Gastroesophageal sphincter (tissue), 4 donors: Measurements from ENCODE around the gene FKBP10. TPM values are rescaled to one million over a fixed set of nuclear protein-coding genes. Genes with fewer than 3 reads are reported as not detected.
A peak's percentile ranks its signal among the peaks of the same experiment; 100 is the strongest.
"Not testable (repeated sequence)": the region's sequence is repeated elsewhere in the genome, so short reads cannot be mapped to it uniquely, and the experiment has no call there.

Experiments used
- ATAC-seq: fragments of 150-250 bp; one replicate; pipeline ENCODE4 v1.9.1; 2016; ENCODE audit warnings: mild to moderate bottlenecking, moderate library complexity
- H3K27ac ChIP-seq, 4 donors: fragments of 200-600 bp; sonication (generic) in 3 of 4; 1 replicate in 3 of 4; 2 replicates in 1 of 4; pipeline ENCODE4 v1.5.1; 2016 to 2019
- H3K27me3 ChIP-seq: fragments of 200-600 bp; sonication (generic); one replicate; pipeline ENCODE4 v1.5.1; 2019
- H3K36me3 ChIP-seq, 2 donors: fragments of 200-600 bp; sonication (generic); one replicate each; pipeline ENCODE4 v1.5.1; 2019; ENCODE audit warnings: control low read depth in 1 of 2
- H3K4me1 ChIP-seq, 3 donors: fragments of 200-600 bp; sonication (generic); 1 replicate in 2 of 3; 2 replicates in 1 of 3; pipeline ENCODE4 v1.5.1; 2016 to 2019; ENCODE audit warnings: control low read depth in 2 of 3
- H3K4me3 ChIP-seq, 2 donors: fragments of 200-600 bp; sonication (generic); one replicate each; pipeline ENCODE4 v1.5.1; 2019; ENCODE audit warnings: mild to moderate bottlenecking in 1 of 2, moderate library complexity in 1 of 2
- H3K9me3 ChIP-seq, 3 donors: fragments of 200-600 bp; sonication (generic); one replicate each; pipeline ENCODE4 v1.5.1; 2017 to 2019; ENCODE audit warnings: control low read depth in 2 of 3
- EP300 ChIP-seq: sonication (generic); formaldehyde crosslinking; IDR thresholded peaks from one replicate; pipeline ENCODE4 v1.6.1; 2017; ENCODE audit warnings: antibody characterized with exemption, mild to moderate bottlenecking
- POLR2A ChIP-seq, 2 donors: fragments of 450-650 bp; IDR thresholded peaks; one replicate each; pipeline ENCODE4 v1.6.1; 2017; ENCODE audit warnings: antibody characterized with exemption in 2 of 2, mild to moderate bottlenecking in 2 of 2, moderate library complexity in 1 of 2
- POLR2AphosphoS5 ChIP-seq: sonication (generic); formaldehyde crosslinking; IDR thresholded peaks from one replicate; pipeline ENCODE4 v1.6.1; 2017; ENCODE audit warnings: antibody characterized with exemption
- WGBS, 2 donors: methylation state at CpG; one replicate each; pipeline ENCODE4 v1.1.5; 2018; ENCODE audit warnings: low coverage in 1 of 2; 5-methylcytosine and 5-hydroxymethylcytosine counted together
- total RNA-seq, 4 donors: library from RNA; depleted of rRNA; stranded (reverse); fragments of >200 nt; gene quantifications; one replicate each; pipeline ENCODE4 v1.1.0, GENCODE V29; 2016
- TF ChIP-seq, protein P1 (sequence below), 4 experiments: fragments of 200-600 bp in 2 of 4; fragments of 450-650 bp in 2 of 4; sonication (generic) in 1 of 4; IDR thresholded peaks; one replicate each; pipeline ENCODE4 v1.5.1; 2017 to 2019; ENCODE audit warnings: antibody characterized with exemption in 4 of 4, mild to moderate bottlenecking in 2 of 4, moderate library complexity in 2 of 4

FKBP10 gene
- total RNA-seq, 4 donors from 2014 or later, result 33.7 to 43.2 (median 38.2) TPM

DNA sequence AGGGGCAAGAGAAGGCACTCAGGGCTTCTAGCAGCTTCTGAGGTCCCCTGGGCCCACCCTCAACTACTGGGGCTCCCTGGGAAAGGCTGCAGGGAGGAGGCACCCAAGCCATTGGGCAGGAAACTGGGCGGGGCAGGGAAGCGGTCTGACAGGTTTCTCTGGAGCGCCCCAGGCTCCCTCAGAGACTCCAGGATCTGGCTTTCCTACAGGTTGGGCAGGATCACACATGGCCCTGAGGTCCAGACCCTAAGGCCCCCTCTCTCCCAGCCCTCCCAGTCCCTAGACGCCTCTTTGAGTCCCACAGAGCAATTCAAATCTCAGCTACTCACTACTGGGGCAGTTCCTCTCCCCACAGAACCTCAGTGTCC lies 40.6 kb upstream of the FKBP10 start:
- peaks cover 10% of the 10 kb centered on the region for H3K27me3 ChIP-seq
- no peak for ATAC-seq
- peaks cover 0 to 45% of the 10 kb centered on the region in 2 donors for H3K36me3 ChIP-seq
- TF ChIP-seq POLR2AphosphoS5 (no peak), EP300 (no peak), POLR2A (IDR thresholded peaks at IDR 0.05) (no peak)
- TF ChIP-seq, protein P1, sequence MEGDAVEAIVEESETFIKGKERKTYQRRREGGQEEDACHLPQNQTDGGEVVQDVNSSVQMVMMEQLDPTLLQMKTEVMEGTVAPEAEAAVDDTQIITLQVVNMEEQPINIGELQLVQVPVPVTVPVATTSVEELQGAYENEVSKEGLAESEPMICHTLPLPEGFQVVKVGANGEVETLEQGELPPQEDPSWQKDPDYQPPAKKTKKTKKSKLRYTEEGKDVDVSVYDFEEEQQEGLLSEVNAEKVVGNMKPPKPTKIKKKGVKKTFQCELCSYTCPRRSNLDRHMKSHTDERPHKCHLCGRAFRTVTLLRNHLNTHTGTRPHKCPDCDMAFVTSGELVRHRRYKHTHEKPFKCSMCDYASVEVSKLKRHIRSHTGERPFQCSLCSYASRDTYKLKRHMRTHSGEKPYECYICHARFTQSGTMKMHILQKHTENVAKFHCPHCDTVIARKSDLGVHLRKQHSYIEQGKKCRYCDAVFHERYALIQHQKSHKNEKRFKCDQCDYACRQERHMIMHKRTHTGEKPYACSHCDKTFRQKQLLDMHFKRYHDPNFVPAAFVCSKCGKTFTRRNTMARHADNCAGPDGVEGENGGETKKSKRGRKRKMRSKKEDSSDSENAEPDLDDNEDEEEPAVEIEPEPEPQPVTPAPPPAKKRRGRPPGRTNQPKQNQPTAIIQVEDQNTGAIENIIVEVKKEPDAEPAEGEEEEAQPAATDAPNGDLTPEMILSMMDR (IDR thresholded peaks at IDR 0.05), result no peak
- no peak overlapping the region for H3K4me3 ChIP-seq
- WGBS, 2 donors, result 100% methylated on average over 1 of the region's 4 CpGs; no CpG with 5 or more reads in 1 of the 2 donors
- no peaks in the 10 kb centered on the region for H3K9me3 ChIP-seq
- H3K27ac ChIP-seq, result no peak overlapping the region
- H3K4me1 ChIP-seq, result peaks cover 0 to 54% (median 28%) of the 10 kb centered on the region in 3 donors

GRCh38 chr17:41772586-41773189 lies 40.1 kb upstream of the FKBP10 start:
- TF ChIP-seq POLR2A (IDR thresholded peaks at IDR 0.05), result no peak
- TF ChIP-seq POLR2AphosphoS5, result no peak
- peaks cover 0 to 40% of the 10 kb centered on the region in 2 donors for H3K36me3 ChIP-seq
- H3K4me3 ChIP-seq, result no peak overlapping the region
- peak overlapping the region in 1 of 4 donors; percentile 47 for H3K27ac ChIP-seq
- no peaks in the 10 kb centered on the region for H3K9me3 ChIP-seq
- peaks cover 10% of the 10 kb centered on the region for H3K27me3 ChIP-seq
- WGBS, 2 donors, result 83% methylated on average over 4 of the region's 19 CpGs; no CpG with 5 or more reads in 1 of the 2 donors
- H3K4me1 ChIP-seq, result peaks cover 0 to 59% (median 33%) of the 10 kb centered on the region in 3 donors
- no peak for ATAC-seq

GRCh38 chr17:41773190-41773588 lies 39.6 kb upstream of the FKBP10 start:
- Histone ChIP-seq H3K4me3 (no peak overlapping the region), H3K9me3 (no peaks in the 10 kb centered on the region), H3K27me3 (peaks cover 10% of the 10 kb centered on the region), H3K36me3 (peaks cover 0 to 35% of the 10 kb centered on the region in 2 donors), H3K4me1 (peaks cover 0 to 64% (median 38%) of the 10 kb centered on the region in 3 donors), H3K27ac (peak overlapping the region in 2 of 4 donors; percentile 6 to 47)
- no CpG with 5 or more reads among the region's 12 CpGs for WGBS, 2 donors
- ATAC-seq, result peak; percentile 57
- TF ChIP-seq EP300 (no peak), POLR2A (IDR thresholded peaks at IDR 0.05) (no peak), POLR2AphosphoS5 (no peak)
- TF ChIP-seq, protein P1 (IDR thresholded peaks at IDR 0.05), result no peak

- ATAC-seq, result no peak
- 100% methylated on average over 1 of the region's 8 CpGs for WGBS, 2 donors
- Histone ChIP-seq H3K9me3 (no peaks in the 10 kb centered on the region), H3K36me3 (peaks cover 0 to 29% of the 10 kb centered on the region in 2 donors), H3K27me3 (peaks cover 10% of the 10 kb centered on the region), H3K4me1 (peaks cover 0 to 69% (median 38%) of the 10 kb centered on the region in 3 donors), H3K27ac (peak overlapping the region in 2 of 4 donors; percentile 6 to 47), H3K4me3 (no peak overlapping the region)
- no peak for TF ChIP-seq POLR2AphosphoS5
Observed at GRCh38 chr17:41773731-41774193, 39.0 kb upstream of the FKBP10 start.

DNA sequence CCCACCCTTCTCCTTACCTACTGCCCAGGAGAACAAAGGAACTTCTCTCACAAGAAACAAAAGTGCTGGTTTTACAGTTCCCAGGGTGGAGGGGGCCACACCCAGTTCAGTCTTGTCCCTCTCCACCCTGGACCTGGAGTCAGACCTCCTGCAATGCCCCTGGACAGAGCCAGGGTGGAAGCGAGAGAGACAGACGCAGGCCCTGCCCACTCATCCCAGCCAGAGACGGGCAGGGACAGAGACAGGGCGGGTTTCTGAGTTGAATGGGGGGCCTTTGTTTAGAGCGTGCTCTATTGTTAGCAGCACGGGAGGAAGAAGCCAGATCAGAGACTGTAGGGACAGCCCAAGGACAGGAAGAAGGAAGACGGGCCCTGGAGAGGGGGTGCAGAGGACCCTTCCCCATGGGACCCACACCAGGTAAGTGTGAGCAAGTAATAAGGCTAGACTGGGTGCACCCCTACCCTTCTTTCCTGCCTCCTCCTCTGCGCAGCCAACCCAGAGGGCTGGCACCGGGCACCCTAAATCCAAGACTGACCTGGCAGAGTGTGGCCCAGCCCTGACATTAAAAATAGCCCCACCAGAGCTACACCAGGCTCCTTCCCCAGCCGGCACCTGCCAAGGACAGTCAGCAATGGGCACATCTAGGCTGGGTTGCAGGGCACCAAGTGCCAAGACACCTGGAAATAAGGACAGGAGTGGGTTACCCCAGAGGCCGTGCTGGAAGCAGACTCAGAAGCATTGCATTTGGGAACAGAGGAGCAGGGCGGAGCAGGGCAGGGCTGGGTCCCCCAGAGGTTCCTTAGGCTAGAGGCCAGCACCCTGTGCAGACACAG lies 37.2 kb upstream of the FKBP10 start:
- ATAC-seq, result no peak
- Histone ChIP-seq H3K36me3 (peaks cover 0 to 10% of the 10 kb centered on the region in 2 donors), H3K4me1 (peaks cover 0 to 69% (median 38%) of the 10 kb centered on the region in 3 donors), H3K27ac (peak overlapping the region in 3 of 4 donors; percentile 31 to 74 (median 41)), H3K4me3 (no peak overlapping the region), H3K9me3 (no peaks in the 10 kb centered on the region), H3K27me3 (peaks cover 10% of the 10 kb centered on the region)
- TF ChIP-seq, protein P1 (IDR thresholded peaks at IDR 0.05), result no peak
- TF ChIP-seq EP300 (no peak), POLR2A (IDR thresholded peaks at IDR 0.05) (no peak), POLR2AphosphoS5 (no peak)
- 79 to 81% methylated on average over 2 to 8 of the region's 12 CpGs for WGBS, 2 donors

GRCh38 chr17:41776262-41776900 lies 36.4 kb upstream of the FKBP10 start:
- not testable (repeated sequence) for H3K4me3 ChIP-seq, H3K9me3 ChIP-seq, H3K36me3 ChIP-seq, ATAC-seq
- H3K27me3 ChIP-seq, result peaks cover 13% of the 10 kb centered on the region
- 83 to 96% methylated on average over 3 to 6 of the region's 14 CpGs for WGBS, 2 donors
- peak overlapping the region in 2 of 4 donors; percentile 73 to 74 for H3K27ac ChIP-seq
- peaks cover 0 to 72% (median 38%) of the 10 kb centered on the region in 3 donors for H3K4me1 ChIP-seq
